ENCODE results near the gene ZNF358.

- TF ChIP-seq CTCF (IDR thresholded peaks at IDR 0.05) (no peak), POLR2AphosphoS5 (IDR thresholded peaks at IDR 0.05) (no peak), EP300 (IDR thresholded peaks at IDR 0.05) (no peak), POLR2A (IDR thresholded peaks at IDR 0.05) (no peak)
Observed at GRCh38 chr19:7561325-7561724, 45.4 kb downstream of the ZNF358 start.

All from upper lobe of left lung (tissue), 4 donors.